AG04450 (cell line): ENCODE results near the gene G6PC2. TPM values are rescaled to one million over a fixed set of nuclear protein-coding genes. Genes with fewer than 3 reads are reported as not detected.

Source experiments
- CTCF ChIA-PET: fragments of 300-600, 350-600 bp; formaldehyde crosslinking; extraction: SDS; loops from one replicate; lab custom pipeline; 2022; ENCODE audit warnings: antibody characterized with exemption, inconsistent platforms; lab: Charles Lee
- POLR2A ChIA-PET: fragments of 350-600 bp; formaldehyde crosslinking; extraction: SDS; loops from one replicate; lab custom pipeline; 2021; ENCODE audit warnings: antibody characterized with exemption, inconsistent platforms; lab: Yijun Ruan, JAX
- DNase-seq: peaks from one replicate; pipeline ENCODE4 v3.0.0-alpha.2; 2011; ENCODE audit warnings: low read depth, low spot score
- H3K27ac ChIP-seq: one replicate; pipeline ENCODE4 v1.5.1; 2012; ENCODE audit warnings: low read depth, low read length, control low read depth
- H3K27me3 ChIP-seq: one replicate; pipeline ENCODE4 v1.6.0; 2012; ENCODE audit warnings: low read length; ENCODE audit not compliant: control insufficient read depth, insufficient read depth
- H3K4me3 ChIP-seq: 2 replicates; pipeline ENCODE4 v1.5.1; 2011; ENCODE audit warnings: mild to moderate bottlenecking, low read depth, low read length, control low read depth
- H3K9me3 ChIP-seq: 2 replicates; pipeline ENCODE4 v1.5.1; 2012; ENCODE audit warnings: low read length; ENCODE audit not compliant: control insufficient read depth, insufficient read depth
- CTCF ChIP-seq: IDR thresholded peaks from 2 replicates; pipeline ENCODE4 v1.5.1; 2011; ENCODE audit warnings: low read depth, low read length, control low read depth, inconsistent platforms
- polyA plus RNA-seq: library from polyadenylated mRNA; depleted of rRNA; stranded (reverse); fragments of >200 nt; gene quantifications from 2 replicates; pipeline ENCODE4 v1.2.3, GENCODE V29; 2011; rRNA removed

The G6PC2 gene
- polyA plus RNA-seq, 1 experiment, result not detected

- POLR2A ChIA-PET, result no interaction called here
- CTCF ChIA-PET, result interaction anchor here (0.6 kb wide), 1 partner anchor 11 kb away, joined by 3 read pairs; no protein-coding TSS in a partner anchor
These were observed 51.3 kb downstream of the G6PC2 start for GRCh38 chr2:168952424-168952823.

GRCh38 chr2:168954256-168954655 is 53.2 kb downstream of the G6PC2 start:
- Histone ChIP-seq H3K4me3 (no peak overlapping the region), H3K27me3 (no peaks in the 10 kb centered on the region), H3K27ac (no peak overlapping the region), H3K9me3 (no peaks in the 10 kb centered on the region)
- ChIA-PET CTCF (no interaction called here), POLR2A (no interaction called here)
- no peak for DNase-seq
- TF ChIP-seq CTCF, result no peak

More at GRCh38 chr2:168952424-168952823, 51.3 kb downstream of the G6PC2 start:
- no peak for TF ChIP-seq CTCF
- no peak for DNase-seq
- Histone ChIP-seq H3K9me3 (no peaks in the 10 kb centered on the region), H3K4me3 (no peak overlapping the region), H3K27ac (no peak overlapping the region), H3K27me3 (no peaks in the 10 kb centered on the region)

- no peak overlapping the region for H3K27ac ChIP-seq
- no peaks in the 10 kb centered on the region for H3K9me3 ChIP-seq
- ChIA-PET POLR2A (no interaction called here), CTCF (no interaction called here)
- no peaks in the 10 kb centered on the region for H3K27me3 ChIP-seq
- H3K4me3 ChIP-seq, result no peak overlapping the region
- TF ChIP-seq CTCF, result no peak
- no peak for DNase-seq
These were observed 54.2 kb downstream of the G6PC2 start for GRCh38 chr2:168955321-168955720.

- TF ChIP-seq CTCF, result no peak
- DNase-seq, result no peak
- CTCF ChIA-PET, result no interaction called here
- no peaks in the 10 kb centered on the region for H3K9me3 ChIP-seq
- no peaks in the 10 kb centered on the region for H3K27me3 ChIP-seq
- POLR2A ChIA-PET, result no interaction called here
- no peak overlapping the region for H3K4me3 ChIP-seq
- no peak overlapping the region for H3K27ac ChIP-seq
These were observed 55.3 kb downstream of the G6PC2 start for GRCh38 chr2:168956392-168956791.

Other genes starting within 250 kb of the G6PC2 start
- gene NOSTRIN, start 98.7 kb upstream of the G6PC2 start, polyA plus RNA-seq, result 0.10 TPM in 1 of 2 replicates, not detected in the other
- 2.6 and 4.2 TPM in 2 replicates for gene SPC25, start 10.9 kb upstream of the G6PC2 start, polyA plus RNA-seq
- not detected in 2 replicates for gene ABCB11, start 130.0 kb downstream of the G6PC2 start, polyA plus RNA-seq
- not detected in 2 replicates for gene DHRS9, start 168.3 kb downstream of the G6PC2 start, polyA plus RNA-seq